ENCODE measurements around the gene SMIM44.
"Not testable (repeated sequence)": the region's sequence is repeated elsewhere in the genome, so short reads cannot be mapped to it uniquely, and the experiment has no call there.

The SMIM44 gene

GRCh38 chr19:3451451-3451866 lies 31.8 kb downstream of the SMIM44 start:
- H3K4me3 ChIP-seq (ENCODE audit: low read depth, low read length): no peak overlapping the region
- ChIA-PET CTCF (interaction anchor here (0.7 to 1.4 kb wide), 2 partner anchors 21 to 48 kb away, joined by 3 to 7 read pairs; no protein-coding TSS in a partner anchor), POLR2A (interaction anchor here (0.6 kb wide), 2 partner anchors 43 to 81 kb away, joined by 3 to 4 read pairs; no protein-coding TSS in a partner anchor)
- DNase-seq (ENCODE audit: low read depth, low spot score): no peak
- no peak for TF ChIP-seq CTCF (IDR thresholded peaks at IDR 0.05; ENCODE audit: insufficient read depth, low read length, missing control alignments)

- ChIA-PET POLR2A (interaction anchor here (0.6 kb wide), 1 partner anchor 81 kb away, joined by 3 read pairs; no protein-coding TSS in a partner anchor), CTCF (interaction anchor here (1.4 kb wide), 1 partner anchor 22 kb away, joined by 7 read pairs; no protein-coding TSS in a partner anchor)
- peak; percentile 98 for DNase-seq (ENCODE audit: low read depth, low spot score)
- no peak for TF ChIP-seq CTCF (IDR thresholded peaks at IDR 0.05; ENCODE audit: insufficient read depth, low read length, missing control alignments)
- H3K4me3 ChIP-seq (ENCODE audit: low read depth, low read length): no peak overlapping the region
Observed at GRCh38 chr19:3450796-3451411, 32.3 kb downstream of the SMIM44 start.

GRCh38 chr19:3448616-3449334 lies 34.5 kb downstream of the SMIM44 start:
- POLR2A ChIA-PET: no interaction called here
- CTCF ChIA-PET: interaction anchor here (1.2 to 1.3 kb wide), 2 partner anchors 22 to 24 kb away, joined by 3 to 6 read pairs; no protein-coding TSS in a partner anchor

GRCh38 chr19:3446657-3447056 lies 36.6 kb downstream of the SMIM44 start:
- DNase-seq (ENCODE audit: low read depth, low spot score); H3K4me3 ChIP-seq (ENCODE audit: low read depth, low read length): not testable (repeated sequence)
- POLR2A ChIA-PET: interaction anchor here (0.6 kb wide), 1 partner anchor 17 kb away, joined by 3 read pairs; no protein-coding TSS in a partner anchor
- CTCF ChIA-PET: interaction anchor here (1.4 to 3.1 kb wide), 4 partner anchors 17 to 119 kb away, joined by 3 to 12 read pairs (median 5); no protein-coding TSS in a partner anchor

More at GRCh38 chr19:3448616-3449334, 34.5 kb downstream of the SMIM44 start:
- no peak for DNase-seq (ENCODE audit: low read depth, low spot score)
- H3K4me3 ChIP-seq (ENCODE audit: low read depth, low read length): no peak overlapping the region
- no peak for TF ChIP-seq CTCF (IDR thresholded peaks at IDR 0.05; ENCODE audit: insufficient read depth, low read length, missing control alignments)

GRCh38 chr19:3444695-3445234 lies 38.5 kb downstream of the SMIM44 start:
- POLR2A ChIA-PET: no interaction called here
- CTCF ChIA-PET: interaction anchor here (1.0 to 3.1 kb wide), 3 partner anchors 16 to 117 kb away, joined by 4 to 12 read pairs (median 5); no protein-coding TSS in a partner anchor
- H3K4me3 ChIP-seq (ENCODE audit: low read depth, low read length): no peak overlapping the region

More at GRCh38 chr19:3444695-3445234, 38.5 kb downstream of the SMIM44 start:
- DNase-seq (ENCODE audit: low read depth, low spot score): no peak
- TF ChIP-seq CTCF (IDR thresholded peaks at IDR 0.05; ENCODE audit: insufficient read depth, low read length, missing control alignments): no peak

Data from AG04449 (cell line).